ENCODE results near the gene CCER1.

Gene CCER1

DNA sequence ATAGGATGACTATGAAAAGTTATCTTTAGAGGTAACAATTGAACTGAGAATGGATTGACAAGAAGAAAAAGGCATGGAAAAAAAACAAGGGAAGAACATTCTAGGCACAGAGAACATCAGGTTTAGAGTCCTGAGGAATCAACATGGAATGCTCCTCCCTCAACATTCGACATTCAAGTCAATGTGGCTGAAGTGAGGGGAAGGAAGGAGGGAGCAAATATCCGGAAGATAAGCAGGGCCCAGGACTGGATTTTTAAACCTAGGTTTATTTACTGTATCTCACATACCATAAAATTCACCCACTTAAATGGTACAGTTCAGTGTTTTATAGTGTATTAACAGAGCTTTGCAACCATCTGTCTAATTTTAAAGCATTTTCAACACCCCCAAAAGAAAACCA lies 9.6 kb upstream of the CCER1 start:
- DNase-seq: no peak

DNA sequence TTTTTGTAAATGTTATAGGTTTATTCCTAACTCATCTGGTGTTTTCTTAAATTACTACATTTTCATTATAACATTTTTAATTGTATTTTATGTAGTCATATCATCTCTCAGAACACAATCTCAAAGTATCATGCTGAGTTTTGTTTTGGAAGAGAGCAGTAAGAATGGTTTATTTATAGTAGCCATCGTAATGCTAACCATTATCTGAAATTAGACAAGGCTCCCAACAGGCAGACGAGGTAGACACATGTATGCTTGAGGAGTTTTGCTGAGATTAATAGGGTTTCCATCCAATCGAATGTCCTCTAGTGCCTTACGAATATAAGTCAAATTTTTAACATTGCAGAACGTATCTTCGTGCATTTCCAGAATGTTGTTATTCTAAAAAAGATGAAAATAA lies 9.0 kb upstream of the CCER1 start:
- no peak for DNase-seq

- no peak for DNase-seq
Measured at GRCh38 chr12:90961154-90961553, 6.2 kb upstream of the CCER1 start.

DNA sequence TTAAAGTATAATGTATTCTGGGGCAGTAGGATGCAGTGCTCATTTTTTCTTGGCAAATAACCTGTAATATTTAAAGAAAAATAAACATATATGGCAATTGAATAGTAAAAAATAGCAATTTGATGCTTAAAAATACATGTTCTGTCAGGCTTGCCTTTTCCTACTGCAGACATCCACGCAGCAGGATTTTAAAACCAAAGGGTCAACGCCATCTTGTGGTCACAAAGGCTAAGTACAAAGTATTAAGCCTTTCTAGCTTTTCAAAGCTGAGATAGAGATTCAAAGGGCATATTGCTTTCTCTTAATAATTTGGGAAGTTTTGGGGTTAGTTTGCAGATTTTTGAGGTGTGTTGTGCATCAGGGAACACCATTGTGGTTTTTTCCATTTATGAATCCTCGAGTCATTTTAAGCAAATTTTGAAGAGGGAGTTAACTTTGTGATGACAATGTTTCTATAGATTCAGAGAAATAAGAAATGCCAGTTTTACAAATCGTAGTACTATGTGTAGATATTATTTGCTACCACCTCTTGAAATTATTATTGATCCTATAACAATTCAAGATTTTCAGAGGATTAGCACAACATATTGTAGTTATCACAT lies 4.7 kb upstream of the CCER1 start:
- DNase-seq: peak; percentile 35 to 41

GRCh38 chr12:90959032-90959431 lies 4.1 kb upstream of the CCER1 start:
- DNase-seq: no peak

GRCh38 chr12:90958347-90958746 lies 3.4 kb upstream of the CCER1 start:
- DNase-seq: no peak

GRCh38 chr12:90954428-90954827 lies 548 bp downstream of the CCER1 start:
- DNase-seq: no peak

DNA sequence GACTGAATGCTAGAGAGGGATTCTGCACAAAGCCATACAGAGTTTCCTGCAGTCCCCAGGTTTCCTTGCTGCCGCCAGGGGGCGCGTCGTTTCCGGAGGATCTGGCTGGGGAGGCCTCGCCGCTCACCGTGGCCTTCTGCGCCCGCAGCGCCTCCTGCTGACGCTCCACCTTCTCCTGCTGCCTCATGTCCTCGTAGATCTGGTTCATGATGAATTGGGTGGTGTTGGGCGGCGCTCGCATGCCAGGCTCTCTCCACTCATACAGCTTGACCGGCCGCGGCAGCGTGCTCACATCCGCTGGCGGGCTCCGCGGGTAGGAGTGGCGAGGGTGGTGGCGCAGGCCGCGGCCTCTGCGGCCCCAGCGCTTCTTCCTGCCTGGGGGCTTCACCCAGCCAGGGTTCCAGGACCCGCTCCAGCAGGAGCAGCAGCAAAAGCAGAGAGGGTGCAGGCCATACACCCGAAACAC lies 987 bp downstream of the CCER1 start:
- no peak for DNase-seq

- DNase-seq: no peak
Measured at GRCh38 chr12:90951432-90952105, 3.4 kb downstream of the CCER1 start.

- no peak for DNase-seq
Measured at GRCh38 chr12:90947869-90948268, 7.1 kb downstream of the CCER1 start.

DNA sequence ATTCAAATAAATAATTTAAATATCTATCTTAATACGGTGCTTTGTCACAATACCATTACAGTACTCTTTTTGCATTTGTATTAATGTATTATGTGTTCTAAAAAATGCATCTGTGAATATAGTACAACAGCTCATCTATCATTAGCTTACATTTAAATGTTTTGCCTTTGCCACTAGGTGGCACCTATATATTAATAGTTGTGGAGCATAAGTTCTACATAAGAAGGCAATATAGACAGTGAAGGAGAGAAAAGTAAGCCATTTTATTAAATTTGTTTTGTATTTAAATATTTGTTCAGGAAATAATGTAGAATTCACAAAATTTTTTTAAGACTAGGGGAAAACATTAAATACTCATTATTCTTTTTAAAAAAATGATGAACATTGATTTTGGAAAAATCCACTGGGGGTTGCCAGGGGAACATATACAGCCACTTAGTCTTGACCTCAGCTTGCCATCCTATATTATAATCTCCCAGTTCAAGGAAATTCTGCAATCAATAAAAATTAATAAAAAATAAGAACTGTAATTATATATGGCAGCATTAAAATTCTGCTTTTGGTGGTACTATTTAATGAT lies 9.8 kb downstream of the CCER1 start:
- peak; percentile 31 to 41 for DNase-seq

- no peak for DNase-seq
Measured at GRCh38 chr12:90943255-90943654, 11.7 kb downstream of the CCER1 start.

DNA sequence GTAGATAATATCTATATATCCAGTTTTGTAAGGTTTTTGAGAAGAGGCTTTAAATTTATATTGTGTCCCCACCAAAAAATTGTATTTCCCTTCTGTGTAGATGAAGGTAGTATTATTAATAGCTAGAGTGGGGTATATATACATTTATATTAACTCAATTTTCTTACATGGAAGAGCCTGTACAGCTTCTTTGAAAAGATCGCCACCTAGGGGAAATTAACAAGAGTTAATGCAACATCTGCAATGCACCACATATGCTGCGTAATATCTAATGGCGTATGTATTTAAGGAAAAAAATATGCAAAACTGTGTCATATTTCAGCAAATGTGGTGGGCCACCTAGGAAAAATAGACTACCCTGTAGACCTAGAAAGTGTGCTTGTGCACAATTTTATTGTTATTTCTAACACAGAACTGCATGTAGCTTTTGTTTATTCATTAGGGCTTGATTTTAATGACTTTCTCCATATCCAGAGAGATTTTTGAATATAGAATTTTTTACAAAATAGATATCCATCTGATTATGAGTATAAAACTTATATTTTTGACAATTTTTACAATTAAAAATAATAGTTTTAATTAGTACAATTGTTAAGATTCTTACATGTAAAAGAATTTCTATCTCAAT lies 14.0 kb downstream of the CCER1 start:
- DNase-seq: peak; percentile 60 to 69

GRCh38 chr12:90939382-90939781 lies 15.6 kb downstream of the CCER1 start:
- DNase-seq: no peak

GRCh38 chr12:90938451-90938850 lies 16.5 kb downstream of the CCER1 start:
- no peak for DNase-seq

GRCh38 chr12:90937651-90938050 lies 17.3 kb downstream of the CCER1 start:
- no peak for DNase-seq

DNA sequence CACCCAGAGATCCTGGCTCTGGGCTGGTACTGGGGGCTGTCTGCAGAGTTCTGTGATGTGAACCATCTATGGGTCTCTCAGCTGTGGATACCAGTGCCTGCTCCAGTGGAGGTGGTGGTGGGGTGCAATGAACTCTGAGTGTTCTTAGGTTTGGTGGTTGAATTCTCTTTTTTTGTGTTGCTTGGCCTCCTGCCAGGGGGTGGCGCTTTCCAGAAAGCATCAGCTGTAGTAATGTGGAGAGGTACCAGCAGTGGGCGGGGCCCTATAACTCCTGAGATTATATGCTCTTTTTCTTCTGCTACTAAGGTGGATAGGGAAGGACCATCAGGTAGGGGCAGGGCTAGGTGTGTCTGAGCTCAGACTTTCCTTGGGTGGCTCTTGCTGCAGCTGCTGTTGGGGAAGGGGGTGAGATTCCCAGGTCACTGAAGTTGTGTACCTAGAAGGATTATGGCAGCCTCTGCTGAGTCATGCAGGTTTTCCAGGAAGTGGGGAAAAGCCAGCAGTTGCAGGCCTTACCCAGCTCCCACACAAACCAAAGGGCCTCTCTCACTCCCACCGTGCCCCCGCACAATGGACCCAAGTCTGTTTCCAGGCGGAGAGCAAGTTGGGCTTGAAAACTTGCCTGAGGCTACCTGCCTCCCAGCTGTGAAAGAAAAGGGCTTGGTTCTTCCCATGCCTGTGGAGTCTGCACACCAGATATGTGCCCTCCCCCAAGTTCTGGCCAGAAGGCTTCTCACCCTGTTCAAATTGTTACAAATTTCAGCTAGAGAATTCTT lies 18.6 kb downstream of the CCER1 start:
- no peak for DNase-seq

GRCh38 chr12:90925562-90925961 lies 29.4 kb downstream of the CCER1 start:
- no peak for DNase-seq

DNA sequence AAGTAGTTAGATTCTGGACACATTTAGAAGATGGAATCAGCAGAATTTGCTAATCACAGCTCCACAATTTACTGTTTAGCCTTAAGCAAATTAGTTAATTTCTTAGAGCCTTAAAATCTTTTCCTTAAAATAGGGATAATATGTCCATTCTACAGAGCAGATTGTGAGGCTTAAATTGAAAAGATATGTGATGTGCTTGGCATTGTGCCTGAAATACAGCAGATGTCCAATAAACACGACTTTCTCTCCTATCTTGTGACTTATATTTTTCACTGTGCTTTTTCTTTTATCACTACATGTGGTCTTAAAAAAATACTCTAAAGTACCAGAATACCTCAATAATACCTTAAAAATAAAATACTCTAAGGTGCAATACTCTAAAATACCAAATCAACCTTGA lies 30.6 kb downstream of the CCER1 start:
- DNase-seq: no peak

DNA sequence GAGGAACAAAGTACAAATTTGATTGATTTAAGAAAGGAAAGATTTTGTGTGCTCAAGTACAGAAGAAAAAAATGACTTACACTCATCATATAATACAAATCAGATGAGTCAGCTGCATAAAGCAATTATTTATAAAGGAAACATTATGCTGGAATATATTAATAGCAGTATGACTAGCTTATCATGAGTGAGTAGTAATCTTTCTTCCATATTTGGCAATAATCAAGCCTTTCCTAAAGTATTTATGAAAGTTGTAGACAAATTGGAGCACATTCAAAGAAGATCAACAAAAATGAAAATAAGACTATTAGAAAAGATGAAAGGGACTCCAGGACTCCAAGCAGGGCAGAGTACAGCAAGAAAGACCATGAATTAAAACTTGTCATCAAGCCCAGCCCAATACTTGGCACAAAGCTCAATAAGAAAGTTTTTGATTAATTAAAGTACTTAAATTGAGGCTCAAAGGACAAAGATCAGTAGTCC lies 32.8 kb downstream of the CCER1 start:
- no peak for DNase-seq

- DNase-seq: no peak
Measured at GRCh38 chr12:90921536-90921935, 33.4 kb downstream of the CCER1 start.

- DNase-seq: no peak
Measured at GRCh38 chr12:90920222-90920621, 34.8 kb downstream of the CCER1 start.

- no peak for DNase-seq
Measured at GRCh38 chr12:90917431-90917830, 37.5 kb downstream of the CCER1 start.
